LNCAP (cell line): Measurements from ENCODE around the gene FGFR2.

Source experiments
- TF ChIP-seq, protein P1 (sequence below): fragments of 450-650 bp; IDR thresholded peaks from 2 replicates; pipeline ENCODE4 v1.5.1; 2017; ENCODE audit warnings: mild to moderate bottlenecking

Gene FGFR2

DNA sequence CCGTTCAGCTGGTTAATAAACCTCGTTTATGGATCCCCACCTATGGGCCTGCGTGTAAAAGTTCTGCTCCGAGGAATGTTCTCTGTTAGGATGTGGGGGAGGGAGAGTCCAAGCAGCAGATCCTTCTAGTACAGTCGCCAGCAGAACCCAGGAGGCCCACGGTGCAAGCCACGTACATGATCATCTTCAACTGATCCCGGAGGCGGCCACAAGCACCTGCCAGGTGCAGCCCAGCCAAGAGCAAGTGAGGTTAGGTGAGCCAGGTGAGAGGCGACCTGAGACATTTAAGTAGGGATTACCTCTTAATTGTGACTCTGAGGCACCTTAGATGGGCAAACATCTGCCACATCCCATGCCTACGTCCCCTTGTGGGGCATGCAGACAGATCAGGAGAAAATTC, 18.0 kb upstream of the FGFR2 start:
- TF ChIP-seq, protein P1, sequence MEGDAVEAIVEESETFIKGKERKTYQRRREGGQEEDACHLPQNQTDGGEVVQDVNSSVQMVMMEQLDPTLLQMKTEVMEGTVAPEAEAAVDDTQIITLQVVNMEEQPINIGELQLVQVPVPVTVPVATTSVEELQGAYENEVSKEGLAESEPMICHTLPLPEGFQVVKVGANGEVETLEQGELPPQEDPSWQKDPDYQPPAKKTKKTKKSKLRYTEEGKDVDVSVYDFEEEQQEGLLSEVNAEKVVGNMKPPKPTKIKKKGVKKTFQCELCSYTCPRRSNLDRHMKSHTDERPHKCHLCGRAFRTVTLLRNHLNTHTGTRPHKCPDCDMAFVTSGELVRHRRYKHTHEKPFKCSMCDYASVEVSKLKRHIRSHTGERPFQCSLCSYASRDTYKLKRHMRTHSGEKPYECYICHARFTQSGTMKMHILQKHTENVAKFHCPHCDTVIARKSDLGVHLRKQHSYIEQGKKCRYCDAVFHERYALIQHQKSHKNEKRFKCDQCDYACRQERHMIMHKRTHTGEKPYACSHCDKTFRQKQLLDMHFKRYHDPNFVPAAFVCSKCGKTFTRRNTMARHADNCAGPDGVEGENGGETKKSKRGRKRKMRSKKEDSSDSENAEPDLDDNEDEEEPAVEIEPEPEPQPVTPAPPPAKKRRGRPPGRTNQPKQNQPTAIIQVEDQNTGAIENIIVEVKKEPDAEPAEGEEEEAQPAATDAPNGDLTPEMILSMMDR = no peak

DNA sequence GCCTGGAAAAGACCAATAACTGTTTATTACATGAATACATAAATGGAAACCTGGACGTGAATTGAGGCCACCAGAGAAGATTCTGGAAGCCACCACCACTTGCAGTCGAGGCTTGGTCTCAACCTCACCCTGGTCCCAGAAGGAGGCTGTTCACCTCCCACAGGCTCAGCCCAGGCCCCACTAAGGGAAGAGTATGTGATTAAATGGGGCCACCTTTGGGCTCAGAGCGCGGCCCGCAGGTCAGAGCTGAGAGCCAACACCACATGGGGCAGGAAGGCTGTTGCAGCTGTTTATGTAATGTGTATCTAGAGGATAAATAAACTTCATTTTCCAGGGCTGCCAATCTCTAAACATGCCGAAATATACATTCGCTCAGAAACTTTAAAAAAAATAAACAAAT, 17.6 kb upstream of the FGFR2 start:
- TF ChIP-seq, protein P1 = no peak

DNA sequence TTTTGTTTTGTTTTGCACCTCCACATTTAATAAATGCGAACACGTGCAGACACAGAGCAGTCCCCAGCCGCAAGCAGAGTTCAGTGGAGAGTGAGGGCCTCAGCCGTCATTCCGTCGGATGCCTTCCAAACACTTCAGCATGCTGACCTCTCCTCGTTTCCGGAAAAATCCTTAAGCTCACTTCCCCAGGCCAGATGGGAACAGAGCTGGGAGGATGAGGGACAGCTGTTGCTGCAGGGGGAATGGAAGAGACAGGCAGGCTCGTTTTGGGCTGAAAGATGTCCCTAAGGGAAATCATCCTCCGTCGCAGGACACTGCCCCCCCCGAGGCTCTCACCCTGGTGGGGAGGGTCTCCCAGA, 17.2 kb upstream of the FGFR2 start:
- TF ChIP-seq, protein P1 = no peak

DNA sequence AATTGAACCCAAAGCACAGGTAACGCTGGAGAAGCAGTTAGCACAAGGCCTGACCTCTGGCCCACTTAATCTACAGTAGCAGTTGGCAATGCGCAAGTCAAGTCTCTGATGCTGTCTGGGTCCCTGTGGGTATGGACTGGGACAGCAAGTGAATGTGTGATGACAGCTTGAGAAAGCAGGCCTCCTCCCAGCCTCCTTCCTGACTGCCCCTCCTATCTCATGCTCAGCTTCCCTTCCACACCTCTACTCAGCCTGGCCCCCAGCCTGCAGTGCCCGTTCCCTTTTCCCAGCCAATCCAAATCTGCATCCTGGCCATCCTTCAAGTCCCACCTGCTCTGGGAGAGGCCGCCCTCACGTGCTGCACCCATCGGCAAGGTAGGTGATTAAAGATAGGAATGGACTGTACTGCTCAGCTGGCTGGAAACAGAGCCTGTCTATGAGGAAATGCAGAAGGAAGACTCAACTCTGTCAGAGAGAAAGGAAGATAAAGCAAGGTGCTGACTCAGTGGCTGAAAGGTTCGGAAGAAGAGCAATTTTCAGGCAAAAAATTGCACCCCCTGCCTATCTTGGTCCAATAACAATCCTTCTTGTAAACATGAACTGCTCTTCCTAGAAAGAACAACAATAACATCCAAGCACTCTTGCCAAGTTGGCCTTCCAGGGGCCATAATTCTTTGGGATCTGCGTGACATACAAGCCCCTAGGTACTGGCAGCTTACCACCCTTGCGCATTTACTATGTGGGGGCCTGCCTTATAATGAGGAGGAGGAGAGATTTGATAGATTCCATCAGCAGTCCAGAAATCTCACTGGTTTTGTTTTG, 16.6 kb upstream of the FGFR2 start:
- TF ChIP-seq, protein P1 = no peak

DNA sequence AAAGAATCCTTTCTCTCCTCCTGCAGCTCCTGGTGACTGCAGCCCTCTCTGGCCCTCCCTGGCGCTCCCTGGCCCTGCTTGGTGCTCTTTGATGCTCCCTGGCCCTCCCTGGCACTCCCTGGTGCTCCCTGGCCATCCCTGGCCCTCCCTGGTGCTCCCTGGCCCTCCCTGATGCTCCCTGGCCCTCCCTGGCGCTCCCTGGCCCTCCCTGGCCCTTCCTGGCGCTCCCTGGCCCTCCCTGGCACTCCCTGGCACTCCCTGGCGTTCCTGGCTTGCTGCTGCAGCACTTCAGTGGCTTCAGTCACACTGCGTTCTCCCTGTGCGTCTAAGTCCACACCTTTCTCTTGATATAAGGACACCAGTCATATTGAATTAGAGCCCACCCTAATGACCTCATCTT, 15.2 kb upstream of the FGFR2 start:
- TF ChIP-seq, protein P1 = no peak

DNA sequence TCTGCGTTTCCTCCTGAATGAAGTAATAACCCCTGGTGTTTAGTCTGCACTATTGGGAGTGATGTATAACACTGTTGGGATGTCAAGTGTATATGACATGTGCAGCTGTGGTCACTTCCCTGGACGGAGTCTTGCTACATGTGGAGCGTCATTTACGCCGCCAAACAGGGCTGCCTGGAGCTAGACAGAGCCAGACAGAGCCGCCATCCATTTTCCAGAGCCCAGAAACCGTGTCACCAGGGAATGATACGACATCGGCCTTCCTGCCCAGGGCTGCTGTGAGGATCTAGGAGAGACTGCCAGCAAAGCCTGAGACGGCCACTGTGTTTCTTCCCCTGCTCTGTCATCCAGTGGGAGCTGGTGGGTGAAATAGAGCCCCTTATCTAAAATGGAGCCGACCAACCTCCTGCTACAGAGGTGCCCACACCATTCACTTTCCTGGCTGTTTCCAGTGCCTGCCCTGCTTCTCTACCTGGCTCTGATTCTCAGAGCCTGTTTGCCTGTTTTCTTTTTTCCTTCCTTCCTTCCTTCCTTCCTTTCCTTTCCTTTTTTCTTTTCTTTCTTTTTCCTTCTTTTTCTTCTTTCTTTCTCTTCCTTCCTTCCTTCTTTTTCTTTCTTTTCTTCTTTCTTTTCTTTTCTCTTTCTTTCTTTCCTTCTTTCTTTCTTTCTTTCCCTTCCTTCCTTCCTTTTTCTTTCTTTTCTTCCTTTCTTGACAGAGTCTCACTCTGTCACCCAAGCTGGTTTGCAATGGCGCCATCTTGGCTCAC, 13.3 kb upstream of the FGFR2 start:
- TF ChIP-seq, protein P1 = no peak

DNA sequence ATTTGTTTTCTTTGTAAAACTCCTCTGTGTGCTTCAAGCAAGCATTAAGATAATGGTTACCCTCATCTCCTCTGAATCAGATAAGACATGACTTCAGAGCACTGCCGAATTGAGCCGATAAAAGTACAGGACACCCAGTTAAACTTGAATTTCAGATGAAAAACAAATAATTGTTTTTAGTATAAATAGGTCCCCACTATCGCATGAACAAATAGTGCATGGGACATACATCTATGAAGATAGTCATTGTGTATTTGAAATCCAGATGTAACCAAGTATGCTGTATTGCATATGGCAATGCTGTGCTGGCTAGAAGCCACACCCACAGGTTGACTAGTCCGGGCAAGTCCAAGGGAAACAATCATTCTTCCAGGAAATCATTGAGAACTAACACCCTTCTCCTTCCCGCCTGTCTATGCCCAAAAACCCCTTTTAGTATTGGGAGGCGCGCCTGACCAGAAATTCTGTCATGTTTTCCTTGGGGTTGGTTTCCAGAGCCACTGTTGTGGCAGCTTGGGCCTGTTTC, 12.6 kb upstream of the FGFR2 start:
- TF ChIP-seq, protein P1 = no peak
